ENCODE measurements around the gene TNFRSF18. TPM values are rescaled to one million over a fixed set of nuclear protein-coding genes. Genes with fewer than 3 reads are reported as not detected.

The TNFRSF18 gene
- total RNA-seq, 4 donors from 2014 or later, result 0.29 to 0.66 TPM; not detected in 2

DNA sequence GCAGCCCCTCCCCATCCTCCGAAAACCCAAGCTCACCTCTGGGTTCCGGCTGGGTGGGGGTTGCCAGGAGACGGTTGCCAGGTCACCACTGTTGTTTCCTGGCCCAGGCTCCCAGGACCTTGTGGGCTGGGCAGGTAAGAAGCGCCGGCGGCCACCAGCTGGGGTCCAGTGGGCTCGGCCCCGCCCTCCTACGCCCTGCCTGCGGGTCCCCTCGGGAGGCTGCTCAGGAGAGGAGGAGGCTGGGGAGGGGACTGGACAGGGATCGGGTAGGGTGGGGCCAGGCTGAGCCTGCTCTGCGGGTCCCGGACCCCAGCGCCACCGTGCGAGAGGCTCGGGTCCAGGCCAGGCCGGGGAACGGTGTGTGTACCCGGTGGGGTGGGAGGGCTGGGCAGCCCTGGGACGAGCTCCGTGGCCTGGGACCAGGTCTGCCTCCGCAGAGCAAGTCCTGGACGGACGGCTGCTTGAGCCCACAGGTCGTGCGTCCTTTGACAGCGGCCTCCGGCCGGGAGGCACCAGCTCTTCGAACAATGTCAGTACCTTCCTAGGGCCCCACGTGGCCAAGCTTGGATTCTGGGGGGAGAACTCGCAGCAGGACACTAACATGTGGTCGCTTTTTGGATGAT is 32.5 kb downstream of the TNFRSF18 start, which contains the start of gene TTLL10:
TTLL10 (plus strand) TSS at position 88 of the 623 bp plus-strand sequence. CDS start 5,336 bp downstream, outside the sequence.
- Histone ChIP-seq H3K27ac (replicated peaks in 1 of 4) (no peak within 1 kb of the TSS), H3K36me3 (no peaks in the 10 kb centered on the region), H3K27me3 (peaks cover 0 to 98% (median 30%) of the 10 kb centered on the region in 4 donors), H3K4me1 (peaks cover 0 to 11% (median 7%) of the 10 kb centered on the region in 4 donors), H3K4me3 (no peak within 1 kb of the TSS), H3K9me3 (no peaks in the 10 kb centered on the region)
- intact Hi-C loops (cut with DNase I), result no loop called here
- WGBS, result 5% methylated on average over 14 of the region's 35 CpGs
- DNase-seq (ENCODE audit: extremely low spot score), result no peak
- no peak for TF ChIP-seq EP300 (IDR thresholded peaks at IDR 0.05)
- TF ChIP-seq POLR2AphosphoS5 (IDR thresholded peaks at IDR 0.05), result no peak
- TF ChIP-seq POLR2A (IDR thresholded peaks at IDR 0.05; ENCODE audit: low read depth), result no peak
- TF ChIP-seq, protein P1, sequence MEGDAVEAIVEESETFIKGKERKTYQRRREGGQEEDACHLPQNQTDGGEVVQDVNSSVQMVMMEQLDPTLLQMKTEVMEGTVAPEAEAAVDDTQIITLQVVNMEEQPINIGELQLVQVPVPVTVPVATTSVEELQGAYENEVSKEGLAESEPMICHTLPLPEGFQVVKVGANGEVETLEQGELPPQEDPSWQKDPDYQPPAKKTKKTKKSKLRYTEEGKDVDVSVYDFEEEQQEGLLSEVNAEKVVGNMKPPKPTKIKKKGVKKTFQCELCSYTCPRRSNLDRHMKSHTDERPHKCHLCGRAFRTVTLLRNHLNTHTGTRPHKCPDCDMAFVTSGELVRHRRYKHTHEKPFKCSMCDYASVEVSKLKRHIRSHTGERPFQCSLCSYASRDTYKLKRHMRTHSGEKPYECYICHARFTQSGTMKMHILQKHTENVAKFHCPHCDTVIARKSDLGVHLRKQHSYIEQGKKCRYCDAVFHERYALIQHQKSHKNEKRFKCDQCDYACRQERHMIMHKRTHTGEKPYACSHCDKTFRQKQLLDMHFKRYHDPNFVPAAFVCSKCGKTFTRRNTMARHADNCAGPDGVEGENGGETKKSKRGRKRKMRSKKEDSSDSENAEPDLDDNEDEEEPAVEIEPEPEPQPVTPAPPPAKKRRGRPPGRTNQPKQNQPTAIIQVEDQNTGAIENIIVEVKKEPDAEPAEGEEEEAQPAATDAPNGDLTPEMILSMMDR (IDR thresholded peaks at IDR 0.05), result no peak

DNA sequence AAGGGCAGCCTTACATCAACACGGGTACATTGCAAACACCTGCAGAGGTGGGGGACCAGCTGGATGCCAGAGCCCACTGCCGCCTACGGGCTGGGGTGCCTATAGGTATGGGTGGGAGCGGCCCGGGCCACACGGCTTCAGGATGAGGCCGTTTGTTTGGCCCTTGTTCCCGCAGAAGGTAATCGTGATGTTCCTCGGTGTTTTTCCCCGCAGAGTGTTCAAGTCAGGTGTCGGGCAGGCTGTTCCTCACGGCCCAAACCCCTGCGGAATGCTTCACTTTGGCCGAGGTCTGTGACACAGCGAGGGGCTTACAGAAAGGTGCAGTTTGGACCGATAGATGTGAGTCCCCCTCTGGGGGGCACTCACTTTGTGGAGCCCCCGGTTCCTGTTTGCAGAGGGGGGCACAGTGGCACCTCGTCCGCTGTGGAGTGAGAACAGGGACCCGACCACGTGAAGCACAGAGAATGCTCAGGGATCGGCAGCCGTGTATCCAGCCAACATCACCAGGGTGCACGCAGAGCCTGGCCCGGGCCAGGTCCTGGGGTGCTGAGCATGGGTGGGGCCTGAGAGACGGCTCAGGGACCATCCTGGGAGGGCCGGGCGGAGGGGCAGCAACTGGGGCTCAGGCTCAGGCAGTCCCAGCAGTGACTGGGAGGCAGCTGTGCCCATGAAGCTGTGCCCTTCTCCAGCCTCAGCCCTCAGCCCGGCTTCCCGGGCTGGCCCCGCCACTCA is 33.2 kb downstream of the TNFRSF18 start:
- no peaks in the 10 kb centered on the region for H3K36me3 ChIP-seq
- H3K9me3 ChIP-seq, result no peaks in the 10 kb centered on the region
- intact Hi-C loops (cut with DNase I), result no loop called here
- no peak for DNase-seq (ENCODE audit: extremely low spot score)
- no peak overlapping the region for H3K27ac ChIP-seq (replicated peaks in 1 of 4)
- WGBS, result 51% methylated on average over 14 of the region's 32 CpGs
- peaks cover 0 to 98% (median 33%) of the 10 kb centered on the region in 4 donors for H3K27me3 ChIP-seq
- TF ChIP-seq EP300 (IDR thresholded peaks at IDR 0.05) (no peak), POLR2AphosphoS5 (IDR thresholded peaks at IDR 0.05) (no peak), POLR2A (IDR thresholded peaks at IDR 0.05; ENCODE audit: low read depth) (no peak)
- H3K4me1 ChIP-seq, result peaks cover 0 to 11% (median 7%) of the 10 kb centered on the region in 4 donors
- no peak overlapping the region for H3K4me3 ChIP-seq

GRCh38 chr1:1171546-1172340 is 34.6 kb downstream of the TNFRSF18 start:
- 87% methylated on average over 14 of the region's 33 CpGs for WGBS
- intact Hi-C loops (cut with DNase I), result no loop called here
- H3K36me3 ChIP-seq, result no peaks in the 10 kb centered on the region
- no peak for TF ChIP-seq POLR2A (IDR thresholded peaks at IDR 0.05; ENCODE audit: low read depth)
- DNase-seq (ENCODE audit: extremely low spot score), result no peak
- peaks cover 0 to 98% (median 41%) of the 10 kb centered on the region in 4 donors for H3K27me3 ChIP-seq
- H3K27ac ChIP-seq (replicated peaks in 1 of 4), result no peak overlapping the region
- H3K4me3 ChIP-seq, result no peak overlapping the region
- peaks cover 0 to 11% (median 10%) of the 10 kb centered on the region in 4 donors for H3K4me1 ChIP-seq
- no peaks in the 10 kb centered on the region for H3K9me3 ChIP-seq

GRCh38 chr1:1171161-1171545 is 35.2 kb downstream of the TNFRSF18 start:
- DNase-seq (ENCODE audit: extremely low spot score), result no peak
- 78% methylated on average over 12 of the region's 12 CpGs for WGBS
- intact Hi-C loops (cut with DNase I), result no loop called here

More at GRCh38 chr1:1171161-1171545, 35.2 kb downstream of the TNFRSF18 start:
- no peak overlapping the region for H3K27ac ChIP-seq (replicated peaks in 1 of 4)
- peaks cover 0 to 11% (median 10%) of the 10 kb centered on the region in 4 donors for H3K4me1 ChIP-seq
- H3K36me3 ChIP-seq, result no peaks in the 10 kb centered on the region
- H3K4me3 ChIP-seq, result no peak overlapping the region
- peaks cover 0 to 98% (median 41%) of the 10 kb centered on the region in 4 donors for H3K27me3 ChIP-seq
- TF ChIP-seq POLR2AphosphoS5 (IDR thresholded peaks at IDR 0.05), result no peak
- TF ChIP-seq, protein P1 (IDR thresholded peaks at IDR 0.05), result no peak
- no peak for TF ChIP-seq EP300 (IDR thresholded peaks at IDR 0.05)
- no peak for TF ChIP-seq POLR2A (IDR thresholded peaks at IDR 0.05; ENCODE audit: low read depth)
- H3K9me3 ChIP-seq, result no peaks in the 10 kb centered on the region

All from esophagus muscularis mucosa (tissue), 4 donors.